Endodermal cell (in vitro differentiated cells): ENCODE measurements around the gene RFC5. TPM values are rescaled to one million over a fixed set of nuclear protein-coding genes. Genes with fewer than 3 reads are reported as not detected.

ENCODE experiments used
- DNase-seq: peaks from one replicate; pipeline ENCODE4 v3.0.0-alpha.2; 2017
- H3K27ac ChIP-seq: 2 replicates; pipeline ENCODE4 v1.5.1; 2013; ENCODE audit warnings: mild to moderate bottlenecking, low read depth, low read length, moderate library complexity
- H3K27me3 ChIP-seq: 2 replicates; pipeline ENCODE4 v1.6.1; 2013; ENCODE audit warnings: mild to moderate bottlenecking, low read length, moderate library complexity; ENCODE audit not compliant: insufficient read depth, control insufficient read depth, poor library complexity, severe bottlenecking
- H3K36me3 ChIP-seq: 2 replicates; pipeline ENCODE4 v1.7.0; 2013; ENCODE audit warnings: mild to moderate bottlenecking, low read length, moderate library complexity; ENCODE audit not compliant: control insufficient read depth, insufficient read depth
- H3K4me1 ChIP-seq: one replicate; pipeline ENCODE4 v1.7.0; 2013; ENCODE audit warnings: low read length; ENCODE audit not compliant: control insufficient read depth, insufficient read depth
- H3K4me3 ChIP-seq: 2 replicates; pipeline ENCODE4 v1.5.1; 2013; ENCODE audit warnings: mild to moderate bottlenecking, low read length, moderate library complexity
- H3K9ac ChIP-seq: 2 replicates; pipeline ENCODE4 v1.6.1; 2013; ENCODE audit warnings: mild to moderate bottlenecking, low read length, moderate library complexity; ENCODE audit not compliant: poor library complexity, severe bottlenecking; ENCODE audit errors: extremely low read depth
- H3K9me3 ChIP-seq: 2 replicates; pipeline ENCODE4 v1.6.1; 2013; ENCODE audit warnings: mild to moderate bottlenecking, low read length, moderate library complexity; ENCODE audit not compliant: control insufficient read depth
- H3K27ac Mint-ChIP-seq: 2 replicates; pipeline ENCODE4 v1.8.0; 2020; ENCODE audit warnings: mixed read lengths
- H3K27me3 Mint-ChIP-seq: 2 replicates; pipeline ENCODE4 v1.8.0; 2021; ENCODE audit warnings: mild to moderate bottlenecking, mixed read lengths; ENCODE audit not compliant: insufficient read depth
- H3K36me3 Mint-ChIP-seq: 2 replicates; pipeline ENCODE4 v1.8.0; 2020; ENCODE audit warnings: low read depth, mixed read lengths
- H3K4me1 Mint-ChIP-seq: 2 replicates; pipeline ENCODE4 v1.8.0; 2020; ENCODE audit warnings: mixed read lengths
- H3K4me3 Mint-ChIP-seq: 2 replicates; pipeline ENCODE4 v1.8.0; 2020; ENCODE audit warnings: mild to moderate bottlenecking, moderate library complexity, mixed read lengths
- H3K9me3 Mint-ChIP-seq: 2 replicates; pipeline ENCODE4 v1.8.0; 2020; ENCODE audit warnings: mild to moderate bottlenecking, mixed read lengths
- WGBS, 2 experiments: methylation state at CpG; one replicate each; pipeline versions ENCODE4 v1.1.5 to v1.1.7; 2013; ENCODE audit warnings: missing lambda C conversion rate in 2 of 2, mixed read lengths in 1 of 2; ENCODE audit not compliant: insufficient coverage in 1 of 2, insufficient read length in 1 of 2; 5-methylcytosine and 5-hydroxymethylcytosine counted together
- total RNA-seq, 2 donors: library from RNA; stranded (reverse); fragmentation: NEBNext Ultra II Directional in 1 of 2; extraction: Animal tissue kit (Norgen Biotek cat#: 25700) in 1 of 2; gene quantifications; 2 replicates in 1 of 2; 3 replicates in 1 of 2; pipeline ENCODE4 v1.2.1, GENCODE V29; 2021
- TF ChIP-seq, protein P1 (sequence below): fragments of 200-600 bp; sonication (generic); conservative IDR thresholded peaks from 2 replicates; pipeline ENCODE4 v1.5.0; 2021; ENCODE audit warnings: antibody characterized with exemption, mild to moderate bottlenecking

Gene RFC5
- total RNA-seq, 2 donors from 2014 or later = 32.2 to 46.2 TPM

- Histone ChIP-seq H3K36me3 (peaks cover 89% of the 10 kb centered on the region), H3K4me3 (no peak overlapping the region), H3K27me3 (no peaks in the 10 kb centered on the region), H3K27ac (no peak overlapping the region), H3K9ac (no peak overlapping the region), H3K4me1 (peaks cover 8% of the 10 kb centered on the region), H3K9me3 (no peaks in the 10 kb centered on the region)
- DNase-seq = peak; percentile 70
- no peaks in the 10 kb centered on the region for H3K27me3 Mint-ChIP-seq
- H3K4me3 Mint-ChIP-seq = no peak overlapping the region
- H3K27ac Mint-ChIP-seq = peak overlapping the region; percentile 11
- peaks cover 34% of the 10 kb centered on the region for H3K4me1 Mint-ChIP-seq
- no peaks in the 10 kb centered on the region for H3K9me3 Mint-ChIP-seq
- H3K36me3 Mint-ChIP-seq = peaks cover 73% of the 10 kb centered on the region
- 93% methylated on average over 5 to 9 of the region's 9 CpGs for WGBS, 2 experiments
- TF ChIP-seq, protein P1, sequence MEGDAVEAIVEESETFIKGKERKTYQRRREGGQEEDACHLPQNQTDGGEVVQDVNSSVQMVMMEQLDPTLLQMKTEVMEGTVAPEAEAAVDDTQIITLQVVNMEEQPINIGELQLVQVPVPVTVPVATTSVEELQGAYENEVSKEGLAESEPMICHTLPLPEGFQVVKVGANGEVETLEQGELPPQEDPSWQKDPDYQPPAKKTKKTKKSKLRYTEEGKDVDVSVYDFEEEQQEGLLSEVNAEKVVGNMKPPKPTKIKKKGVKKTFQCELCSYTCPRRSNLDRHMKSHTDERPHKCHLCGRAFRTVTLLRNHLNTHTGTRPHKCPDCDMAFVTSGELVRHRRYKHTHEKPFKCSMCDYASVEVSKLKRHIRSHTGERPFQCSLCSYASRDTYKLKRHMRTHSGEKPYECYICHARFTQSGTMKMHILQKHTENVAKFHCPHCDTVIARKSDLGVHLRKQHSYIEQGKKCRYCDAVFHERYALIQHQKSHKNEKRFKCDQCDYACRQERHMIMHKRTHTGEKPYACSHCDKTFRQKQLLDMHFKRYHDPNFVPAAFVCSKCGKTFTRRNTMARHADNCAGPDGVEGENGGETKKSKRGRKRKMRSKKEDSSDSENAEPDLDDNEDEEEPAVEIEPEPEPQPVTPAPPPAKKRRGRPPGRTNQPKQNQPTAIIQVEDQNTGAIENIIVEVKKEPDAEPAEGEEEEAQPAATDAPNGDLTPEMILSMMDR = no peak
Measured at GRCh38 chr12:118035190-118036041, 18.9 kb downstream of the RFC5 start.

DNA sequence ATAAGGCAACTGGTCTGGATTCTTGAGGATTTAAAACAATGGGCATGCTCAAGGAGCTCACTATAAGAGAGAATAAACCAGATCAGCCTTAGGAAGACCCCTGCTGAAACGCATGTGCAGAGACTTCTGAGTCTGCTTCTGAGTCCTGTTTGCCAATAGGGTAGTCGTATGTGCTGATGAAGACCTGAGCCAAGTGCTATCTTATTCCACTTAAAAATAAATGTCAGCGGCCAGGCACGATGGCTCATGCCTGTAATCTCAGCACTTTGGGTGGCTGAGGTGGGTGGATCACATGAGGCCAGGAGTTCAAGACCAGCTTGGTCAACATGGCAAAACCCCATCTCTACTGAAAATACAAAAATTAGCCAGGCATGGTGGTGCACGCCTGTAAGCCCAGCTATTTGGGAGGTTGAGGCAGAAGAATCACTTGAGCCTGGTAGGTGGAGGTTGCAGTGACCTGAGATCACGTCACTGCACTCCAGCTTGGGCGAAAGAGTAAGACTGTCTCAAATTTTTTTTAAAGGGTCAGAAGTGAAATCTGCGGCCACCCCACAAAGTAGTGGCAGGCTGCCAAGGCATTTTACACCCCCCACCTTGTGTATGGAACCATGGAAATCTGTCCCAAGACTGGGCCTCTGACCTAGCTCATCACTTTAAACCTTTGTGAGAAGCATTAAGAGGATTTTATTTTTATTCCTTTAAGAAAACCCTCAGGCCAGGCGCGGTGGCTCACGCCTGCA is 20.3 kb downstream of the RFC5 start:
- no peak overlapping the region for H3K4me3 Mint-ChIP-seq
- peaks cover 8% of the 10 kb centered on the region for H3K4me1 ChIP-seq
- DNase-seq = no peak
- no peak overlapping the region for H3K4me3 ChIP-seq
- H3K36me3 ChIP-seq = peaks cover 86% of the 10 kb centered on the region
- no peak overlapping the region for H3K9ac ChIP-seq
- H3K27ac Mint-ChIP-seq = peak overlapping the region; percentile 33
- H3K27me3 ChIP-seq = no peaks in the 10 kb centered on the region
- peaks cover 34% of the 10 kb centered on the region for H3K4me1 Mint-ChIP-seq
- H3K27ac ChIP-seq = no peak overlapping the region
- TF ChIP-seq, protein P1 = no peak
- peaks cover 74% of the 10 kb centered on the region for H3K36me3 Mint-ChIP-seq
- no peaks in the 10 kb centered on the region for H3K9me3 ChIP-seq
- H3K27me3 Mint-ChIP-seq = no peaks in the 10 kb centered on the region
- H3K9me3 Mint-ChIP-seq = no peaks in the 10 kb centered on the region
- 91 to 95% methylated on average over 10 to 11 of the region's 11 CpGs for WGBS, 2 experiments

DNA sequence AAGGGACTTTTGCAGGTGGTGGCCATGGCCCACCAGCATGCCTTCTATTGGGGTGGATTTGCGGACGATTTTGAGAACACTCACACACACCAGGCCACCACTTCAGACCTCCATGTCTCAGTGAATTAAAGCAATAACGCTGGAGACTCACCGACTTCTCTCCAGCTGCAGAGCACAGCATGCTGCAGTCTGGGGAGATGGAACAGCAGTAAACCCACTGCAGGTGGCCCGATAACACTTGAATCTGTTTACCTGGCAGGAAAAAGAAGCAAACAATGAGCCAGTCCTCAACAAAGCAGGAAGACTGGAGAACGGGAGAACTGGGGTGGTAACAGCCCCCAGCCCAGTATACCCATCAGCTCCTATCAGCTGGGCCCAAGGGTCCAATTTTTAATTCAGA is 21.6 kb downstream of the RFC5 start:
- H3K4me3 ChIP-seq = peak overlapping the region; percentile 33
- Mint-ChIP-seq H3K36me3 (peaks cover 80% of the 10 kb centered on the region), H3K4me1 (peaks cover 34% of the 10 kb centered on the region), H3K9me3 (no peaks in the 10 kb centered on the region), H3K27ac (peak overlapping the region; percentile 92), H3K4me3 (peak overlapping the region; percentile 9), H3K27me3 (no peaks in the 10 kb centered on the region)
- TF ChIP-seq, protein P1 = no peak
- no peak overlapping the region for H3K27ac ChIP-seq
- H3K9ac ChIP-seq = peak overlapping the region; percentile 0
- H3K4me1 ChIP-seq = peaks cover 8% of the 10 kb centered on the region
- peaks cover 86% of the 10 kb centered on the region for H3K36me3 ChIP-seq
- DNase-seq = peak; percentile 75
- H3K9me3 ChIP-seq = no peaks in the 10 kb centered on the region
- WGBS, 2 experiments = 57 to 63% methylated on average over 3 to 6 of the region's 6 CpGs
- no peaks in the 10 kb centered on the region for H3K27me3 ChIP-seq
